HEK293 (cell line): ENCODE data around the gene CPNE5.

Source experiments
- MEIS1 ChIP-seq: sonication (generic); formaldehyde crosslinking; IDR thresholded peaks from 2 replicates; pipeline ENCODE4 v1.8.1; 2022; ENCODE audit warnings: missing genetic modification reagents, mild to moderate bottlenecking, borderline replicate concordance
- SP2 ChIP-seq: fragments of 450-650 bp; formaldehyde crosslinking; IDR thresholded peaks from 2 replicates; pipeline ENCODE4 v1.5.1; 2016; ENCODE audit warnings: missing biosample characterization, missing genetic modification characterization
- ZBTB6 ChIP-seq: fragments of 450-650 bp; formaldehyde crosslinking; IDR thresholded peaks from 2 replicates; pipeline ENCODE4 v1.5.1; 2017; ENCODE audit warnings: missing biosample characterization, missing genetic modification characterization
- ZBTB7A ChIP-seq: fragments of 450-650 bp; formaldehyde crosslinking; IDR thresholded peaks from 2 replicates; pipeline ENCODE4 v1.5.1; 2016; ENCODE audit warnings: low read depth, missing biosample characterization, missing genetic modification characterization
- ZNF155 ChIP-seq: fragments of 450-650 bp; formaldehyde crosslinking; IDR thresholded peaks from 2 replicates; pipeline ENCODE4 v1.5.1; 2016; ENCODE audit warnings: missing biosample characterization, missing genetic modification characterization
- ZNF488 ChIP-seq: fragments of 450-650 bp; formaldehyde crosslinking; IDR thresholded peaks from 2 replicates; pipeline ENCODE4 v1.5.1; 2016; ENCODE audit warnings: missing biosample characterization, missing genetic modification characterization
- ZNF558 ChIP-seq: fragments of 450-650 bp; formaldehyde crosslinking; IDR thresholded peaks from 2 replicates; pipeline ENCODE4 v1.5.1; 2016; ENCODE audit warnings: missing biosample characterization, missing genetic modification characterization
- ZNF777 ChIP-seq: fragments of 450-650 bp; formaldehyde crosslinking; IDR thresholded peaks from 2 replicates; pipeline ENCODE4 v1.5.1; 2017; ENCODE audit warnings: missing biosample characterization, missing genetic modification characterization, borderline replicate concordance

- no peak for TF ChIP-seq MEIS1 (CRISPR knock-in tag)
- TF ChIP-seq ZBTB7A, result no peak
- no peak for TF ChIP-seq ZBTB6
- no peak for TF ChIP-seq SP2 (tag by site-specific recombination)
- TF ChIP-seq ZNF558 (tag by site-specific recombination), result no peak
- no peak for TF ChIP-seq ZNF488 (tag by site-specific recombination)
- TF ChIP-seq ZNF155 (tag by site-specific recombination), result no peak
- no peak for TF ChIP-seq ZNF777 (tag by site-specific recombination)
Observed at GRCh38 chr6:36852481-36853147, 13.4 kb upstream of the CPNE5 start.
